ENCODE measurements around the gene CELF2. TPM values are rescaled to one million over a fixed set of nuclear protein-coding genes. Genes with fewer than 3 reads are reported as not detected.

CELF2 gene
- total RNA-seq, 4 donors from 2014 or later: 106 to 127 (median 120) TPM

DNA sequence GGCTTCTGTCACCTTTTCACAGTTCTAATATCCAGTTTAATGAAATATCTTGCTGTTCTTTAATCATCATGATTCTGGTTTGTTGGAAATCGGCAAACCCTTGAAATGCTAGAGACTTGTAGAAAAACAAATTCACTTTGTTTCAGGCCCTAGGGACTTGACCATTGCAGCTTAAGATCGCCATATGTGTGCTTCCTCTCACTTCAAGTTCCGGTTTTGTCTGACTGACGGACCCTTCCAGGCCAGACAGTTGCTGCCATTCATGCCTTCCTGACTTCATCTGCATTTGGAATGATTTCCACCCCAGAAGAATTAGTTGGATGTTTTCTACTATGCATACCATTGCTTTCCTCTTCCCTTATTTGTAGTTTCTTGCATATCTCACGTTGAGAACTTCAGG, 125.6 kb downstream of the CELF2 start:
- no peak for TF ChIP-seq EP300 (IDR thresholded peaks at IDR 0.05)
- TF ChIP-seq POLR2A (IDR thresholded peaks at IDR 0.05): no peak
- TF ChIP-seq, protein P1, sequence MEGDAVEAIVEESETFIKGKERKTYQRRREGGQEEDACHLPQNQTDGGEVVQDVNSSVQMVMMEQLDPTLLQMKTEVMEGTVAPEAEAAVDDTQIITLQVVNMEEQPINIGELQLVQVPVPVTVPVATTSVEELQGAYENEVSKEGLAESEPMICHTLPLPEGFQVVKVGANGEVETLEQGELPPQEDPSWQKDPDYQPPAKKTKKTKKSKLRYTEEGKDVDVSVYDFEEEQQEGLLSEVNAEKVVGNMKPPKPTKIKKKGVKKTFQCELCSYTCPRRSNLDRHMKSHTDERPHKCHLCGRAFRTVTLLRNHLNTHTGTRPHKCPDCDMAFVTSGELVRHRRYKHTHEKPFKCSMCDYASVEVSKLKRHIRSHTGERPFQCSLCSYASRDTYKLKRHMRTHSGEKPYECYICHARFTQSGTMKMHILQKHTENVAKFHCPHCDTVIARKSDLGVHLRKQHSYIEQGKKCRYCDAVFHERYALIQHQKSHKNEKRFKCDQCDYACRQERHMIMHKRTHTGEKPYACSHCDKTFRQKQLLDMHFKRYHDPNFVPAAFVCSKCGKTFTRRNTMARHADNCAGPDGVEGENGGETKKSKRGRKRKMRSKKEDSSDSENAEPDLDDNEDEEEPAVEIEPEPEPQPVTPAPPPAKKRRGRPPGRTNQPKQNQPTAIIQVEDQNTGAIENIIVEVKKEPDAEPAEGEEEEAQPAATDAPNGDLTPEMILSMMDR (IDR thresholded peaks at IDR 0.05): no peak
- H3K27ac ChIP-seq: peak overlapping the region in 1 of 4 donors; percentile 25
- peaks cover 5 to 62% (median 41%) of the 10 kb centered on the region in 4 donors for H3K4me1 ChIP-seq
- DNase-seq (ENCODE audit: low spot score in 2 of 2): no peak
- 43 to 50% methylated on average over 5 of the region's 5 CpGs for WGBS, 2 donors
- no peaks in the 10 kb centered on the region for H3K9me3 ChIP-seq
- no peak overlapping the region for H3K4me3 ChIP-seq
- no peaks in the 10 kb centered on the region for H3K36me3 ChIP-seq
- H3K27me3 ChIP-seq: no peaks in the 10 kb centered on the region

DNA sequence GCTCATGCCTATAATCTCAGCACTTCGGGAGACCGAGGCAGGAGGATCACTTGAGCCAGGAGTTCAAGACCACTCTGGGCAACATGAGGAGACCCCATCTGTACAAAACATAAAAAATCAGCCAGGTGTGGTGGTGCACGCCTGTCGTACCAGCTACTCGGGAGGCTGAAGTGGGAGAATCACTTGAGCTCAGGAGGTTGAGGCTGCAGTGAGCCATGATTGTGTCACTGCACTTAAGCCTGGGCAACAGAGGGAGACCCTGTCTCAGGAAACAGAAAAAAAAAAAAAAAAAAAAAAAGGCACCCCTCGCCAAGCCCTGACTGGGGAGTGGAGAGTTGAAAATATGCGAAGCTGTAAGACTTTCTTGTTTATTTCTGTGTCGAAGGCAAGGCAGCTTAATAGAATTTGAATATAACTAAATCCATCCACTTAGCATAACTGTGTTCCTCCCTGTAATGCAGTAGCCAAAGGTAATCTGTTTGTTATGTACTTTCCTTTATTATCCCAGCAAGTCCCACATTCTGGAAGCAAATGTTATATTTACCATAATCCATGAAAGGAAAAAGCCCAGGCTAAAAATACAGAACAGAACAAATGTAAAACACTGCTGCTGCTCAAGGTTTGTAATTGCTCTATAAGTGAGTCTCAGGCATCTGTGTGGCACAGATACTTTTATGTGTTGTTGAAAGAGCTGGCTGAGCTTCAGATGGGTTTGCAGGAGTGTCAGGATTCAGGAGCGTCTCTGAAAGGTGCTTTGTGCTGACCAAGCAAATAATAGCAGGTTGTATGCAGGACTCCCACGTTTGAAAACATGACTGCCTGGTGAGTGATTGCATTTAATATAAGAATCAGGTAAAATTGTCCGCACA, 127.2 kb downstream of the CELF2 start:
- DNase-seq (ENCODE audit: low spot score in 2 of 2): no peak
- peaks cover 5 to 78% (median 52%) of the 10 kb centered on the region in 4 donors for H3K4me1 ChIP-seq
- H3K27me3 ChIP-seq: no peaks in the 10 kb centered on the region
- H3K36me3 ChIP-seq: no peaks in the 10 kb centered on the region
- H3K27ac ChIP-seq: peak overlapping the region in 3 of 4 donors; percentile 46 to 57 (median 50)
- 73 to 74% methylated on average over 11 of the region's 11 CpGs for WGBS, 2 donors
- no peak overlapping the region for H3K4me3 ChIP-seq
- TF ChIP-seq, protein P1 (IDR thresholded peaks at IDR 0.05): no peak
- no peak for TF ChIP-seq EP300 (IDR thresholded peaks at IDR 0.05)
- TF ChIP-seq POLR2A (IDR thresholded peaks at IDR 0.05): no peak
- H3K9me3 ChIP-seq: no peaks in the 10 kb centered on the region

DNA sequence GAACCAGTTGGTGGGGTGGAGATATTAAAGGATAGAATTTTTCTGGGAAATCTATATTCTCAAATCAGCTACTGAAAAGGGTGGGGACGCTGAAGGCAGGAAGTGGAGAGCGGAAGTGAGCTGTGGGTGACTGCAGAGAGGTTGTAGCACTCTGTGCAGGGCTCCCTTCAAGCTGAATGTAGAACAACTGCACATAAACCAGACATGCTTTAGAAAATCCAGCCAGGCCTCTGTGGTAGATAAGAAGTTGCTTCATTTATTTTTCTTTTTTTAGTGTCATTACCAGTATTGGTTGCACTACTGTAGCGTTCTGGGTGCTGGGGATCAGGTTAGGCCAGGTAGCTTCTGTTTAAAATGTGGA, 127.8 kb downstream of the CELF2 start:
- H3K27ac ChIP-seq: peak overlapping the region in 3 of 4 donors; percentile 46 to 57 (median 50)
- H3K4me1 ChIP-seq: peaks cover 5 to 84% (median 55%) of the 10 kb centered on the region in 4 donors
- 46 to 57% methylated on average over 3 of the region's 3 CpGs for WGBS, 2 donors

DNA sequence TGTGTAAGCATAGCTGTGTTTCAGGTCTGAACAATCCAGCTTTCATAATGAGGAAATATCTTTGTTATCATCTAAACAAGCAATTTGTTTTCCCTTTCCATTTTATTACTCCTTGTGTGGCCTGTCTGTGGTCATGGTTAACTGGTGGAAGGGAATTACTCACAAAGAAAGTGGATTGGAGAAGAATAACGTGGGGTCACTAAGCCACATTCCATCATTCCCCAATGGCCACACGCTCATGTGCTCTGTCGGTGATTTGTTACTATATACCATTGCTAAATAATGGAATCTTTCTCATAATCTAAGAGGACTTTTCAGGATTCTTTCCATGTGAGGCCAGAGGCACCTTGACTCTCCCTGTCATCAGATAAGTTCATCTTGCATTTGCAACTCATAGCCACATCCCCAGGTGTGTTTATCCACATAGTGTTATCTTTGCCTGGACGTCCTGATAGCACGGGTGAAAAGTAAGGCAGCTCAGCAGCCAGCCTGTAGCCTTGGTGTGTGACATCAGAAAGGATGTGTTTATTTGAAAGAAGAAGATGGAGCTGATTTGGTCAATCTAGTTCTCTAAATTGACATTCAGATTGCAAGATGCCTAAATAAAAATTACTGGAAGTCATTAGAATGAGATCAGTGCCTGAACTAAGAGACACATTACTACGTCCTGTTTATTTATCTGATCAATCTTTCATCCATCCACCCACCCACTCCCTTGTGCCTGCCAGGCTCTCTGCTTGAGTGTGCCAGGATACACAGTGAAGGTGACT, 128.9 kb downstream of the CELF2 start:
- DNase-seq (ENCODE audit: low spot score in 2 of 2): no peak
- TF ChIP-seq POLR2A (IDR thresholded peaks at IDR 0.05): no peak
- no peak for TF ChIP-seq EP300 (IDR thresholded peaks at IDR 0.05)
- TF ChIP-seq, protein P1 (IDR thresholded peaks at IDR 0.05): no peak
- 29 to 34% methylated on average over 6 of the region's 6 CpGs for WGBS, 2 donors
- Histone ChIP-seq H3K36me3 (no peaks in the 10 kb centered on the region), H3K27me3 (no peaks in the 10 kb centered on the region), H3K9me3 (no peaks in the 10 kb centered on the region), H3K4me3 (no peak overlapping the region), H3K27ac (peak overlapping the region in 3 of 4 donors; percentile 44 to 57 (median 46)), H3K4me1 (peaks cover 5 to 87% (median 66%) of the 10 kb centered on the region in 4 donors)

More for the DNA sequence above, 127.8 kb downstream of the CELF2 start:
- H3K9me3 ChIP-seq: no peaks in the 10 kb centered on the region
- no peak for DNase-seq (ENCODE audit: low spot score in 2 of 2)
- H3K4me3 ChIP-seq: no peak overlapping the region
- no peaks in the 10 kb centered on the region for H3K36me3 ChIP-seq
- TF ChIP-seq EP300 (IDR thresholded peaks at IDR 0.05) (no peak), POLR2A (IDR thresholded peaks at IDR 0.05) (no peak)
- TF ChIP-seq, protein P1 (IDR thresholded peaks at IDR 0.05): no peak
- H3K27me3 ChIP-seq: no peaks in the 10 kb centered on the region
